ENCODE data around the gene TMEM88. TPM values are rescaled to one million over a fixed set of nuclear protein-coding genes. Genes with fewer than 3 reads are reported as not detected.

TMEM88 gene
- total and polyA plus RNA-seq, 2 donors (not counting 3 experiments of a cell fraction or from before 2014, with no cell fraction given), result 53.4 to 165 TPM

DNA sequence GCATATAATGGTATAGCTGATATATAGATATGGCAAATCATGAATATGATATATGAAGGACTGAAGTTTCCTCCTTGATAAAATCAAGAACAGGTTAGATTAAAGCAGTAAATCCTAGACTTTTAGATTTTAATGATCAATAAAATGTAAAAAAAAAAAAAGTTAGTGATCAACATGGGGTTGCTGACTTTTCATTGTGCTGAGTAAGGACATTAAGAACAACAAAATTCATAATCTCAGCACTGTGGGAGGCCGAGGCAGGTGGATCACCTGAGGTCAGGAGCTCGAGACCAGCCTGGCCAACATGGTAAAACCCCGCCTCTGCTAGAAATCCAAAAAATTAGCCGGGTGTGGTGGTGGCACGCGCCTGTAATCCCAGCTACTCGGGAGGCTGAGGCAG, 23.4 kb downstream of the TMEM88 start:
- dilution Hi-C loops (cut with MboI; ENCODE audit: extremely low pct_ligation_motif_present, low sequenced_read_pairs) (no loop called here), intact Hi-C loops (cut with micrococcal nuclease) (no loop called here)
- H3K9me3 ChIP-seq (replicated peaks; ENCODE audit: control insufficient read depth, insufficient read depth, low read length), result no peaks in the 10 kb centered on the region
- no peaks in the 10 kb centered on the region for H3K79me2 ChIP-seq (ENCODE audit: control insufficient read depth, insufficient read depth, low read length)
- H4K20me1 ChIP-seq (replicated peaks; ENCODE audit: control insufficient read depth, extremely low read depth, insufficient read depth, low read length), result no peaks in the 10 kb centered on the region
- TF ChIP-seq JUN (IDR thresholded peaks at IDR 0.05; ENCODE audit: borderline replicate concordance, insufficient read depth, insufficient read length, low read depth) (no peak), POLR2AphosphoS5 (IDR thresholded peaks at IDR 0.05; ENCODE audit: insufficient read depth, low read depth, low read length) (no peak), GATA2 (IDR thresholded peaks at IDR 0.05; ENCODE audit: insufficient read depth, insufficient read length, low read depth, low read length) (no peak), FOS (IDR thresholded peaks at IDR 0.05; ENCODE audit: borderline replicate concordance, insufficient read depth, low read length) (no peak)
- TF ChIP-seq, protein P1, sequence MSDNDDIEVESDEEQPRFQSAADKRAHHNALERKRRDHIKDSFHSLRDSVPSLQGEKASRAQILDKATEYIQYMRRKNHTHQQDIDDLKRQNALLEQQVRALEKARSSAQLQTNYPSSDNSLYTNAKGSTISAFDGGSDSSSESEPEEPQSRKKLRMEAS (IDR thresholded peaks at IDR 0.05; ENCODE audit: insufficient read depth, insufficient read length), result no peak
- H3K9me1 ChIP-seq (replicated peaks; ENCODE audit: control insufficient read depth, extremely low read depth, insufficient read depth, low read length), result no peaks in the 10 kb centered on the region
- DNase-seq (ENCODE audit: low read depth, low spot score) (no peak), FAIRE-seq (no peak)
- no peaks in the 10 kb centered on the region for H3K27me3 ChIP-seq (ENCODE audit: control insufficient read depth in 2 of 2, insufficient read depth in 2 of 2, low read length in 2 of 2)
- no peak overlapping the region for H3K4me2 ChIP-seq (ENCODE audit: insufficient read depth, low read length)
- H2AFZ ChIP-seq (ENCODE audit: low read depth, low read length), result no peak overlapping the region
- H3K9ac ChIP-seq (replicated peaks; ENCODE audit: extremely low read depth, insufficient read depth, low read length), result no peak overlapping the region
- H3K4me3 ChIP-seq (replicated peaks in 1 of 3; ENCODE audit: insufficient read depth in 1 of 3, low read depth in 1 of 3, low read length in 3 of 3), result no peak overlapping the region
- peaks cover 9% of the 10 kb centered on the region for H3K4me1 ChIP-seq (ENCODE audit: control insufficient read depth, extremely low read depth, insufficient read depth, low read length)
- POLR2A ChIA-PET, result no interaction called here
- peaks cover 8 to 14% of the 10 kb centered on the region in 2 experiments for H3K36me3 ChIP-seq (ENCODE audit: control insufficient read depth in 2 of 2, extremely low read depth in 1 of 2, insufficient read depth in 2 of 2, low read length in 2 of 2)
- no peak overlapping the region for H3K27ac ChIP-seq (ENCODE audit: insufficient read depth, low read depth, low read length)
- no TSS peak for BruUV-seq (replicated peaks)
- CTCF ChIA-PET, result no interaction called here

DNA sequence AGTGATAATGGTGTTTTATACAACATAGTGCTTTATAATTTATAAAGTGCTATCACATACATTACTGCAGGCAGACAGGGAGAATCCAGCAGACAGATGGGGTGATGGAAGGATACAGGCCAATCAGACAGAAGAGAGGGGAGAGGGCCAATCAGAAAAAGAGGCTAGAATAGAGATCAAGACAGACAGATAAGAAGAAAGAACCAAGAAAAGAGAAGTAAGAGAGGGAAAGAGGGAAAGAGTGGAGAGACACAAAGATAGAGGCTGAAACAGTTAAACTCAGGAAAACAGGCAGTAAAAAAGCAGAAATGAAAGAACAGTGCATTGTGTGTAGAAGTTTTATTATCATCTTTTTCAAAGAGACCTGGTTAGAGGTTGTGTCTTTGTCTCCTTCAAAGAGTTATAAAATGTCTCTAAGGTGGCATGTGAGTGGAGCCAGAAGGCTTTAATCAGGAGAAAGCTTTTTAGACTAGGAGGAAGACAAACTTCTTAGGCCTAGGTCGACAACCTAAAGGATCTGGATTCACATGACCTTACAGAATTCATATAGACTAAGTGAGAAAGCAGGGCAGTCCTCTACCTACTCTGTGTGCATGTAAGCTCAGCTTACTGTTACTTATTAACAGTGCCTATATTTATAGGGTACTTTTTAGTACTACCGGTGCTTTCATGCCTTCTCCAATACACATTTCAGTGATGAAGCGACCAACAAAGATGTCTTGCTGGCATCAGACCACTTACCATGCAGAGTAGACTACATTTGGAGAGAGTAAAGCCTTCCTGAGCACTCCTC, 25.4 kb downstream of the TMEM88 start:
- DNase-seq (ENCODE audit: low read depth, low spot score), result no peak
- H3K36me3 ChIP-seq (ENCODE audit: control insufficient read depth in 2 of 2, extremely low read depth in 1 of 2, insufficient read depth in 2 of 2, low read length in 2 of 2), result peaks cover 8 to 14% of the 10 kb centered on the region in 2 experiments
- H3K9me3 ChIP-seq (replicated peaks; ENCODE audit: control insufficient read depth, insufficient read depth, low read length), result no peaks in the 10 kb centered on the region
- TF ChIP-seq JUN (IDR thresholded peaks at IDR 0.05; ENCODE audit: borderline replicate concordance, insufficient read depth, insufficient read length, low read depth) (no peak), MYC (IDR thresholded peaks at IDR 0.05; ENCODE audit: low read depth, low read length) (no peak), GATA2 (IDR thresholded peaks at IDR 0.05; ENCODE audit: insufficient read depth, insufficient read length, low read depth, low read length) (no peak), POLR2A (IDR thresholded peaks at IDR 0.05; ENCODE audit: low read depth, low read length) (no peak), FOS (IDR thresholded peaks at IDR 0.05; ENCODE audit: borderline replicate concordance, insufficient read depth, low read length) (no peak), EZH2 (IDR thresholded peaks at IDR 0.05; ENCODE audit: borderline replicate concordance, low read depth, low read length, severe bottlenecking) (no peak), POLR2AphosphoS5 (IDR thresholded peaks at IDR 0.05; ENCODE audit: insufficient read depth, low read depth, low read length) (no peak)
- TF ChIP-seq, protein P1 (IDR thresholded peaks at IDR 0.05; ENCODE audit: insufficient read depth, insufficient read length), result no peak
- TF ChIP-seq, protein P2, sequence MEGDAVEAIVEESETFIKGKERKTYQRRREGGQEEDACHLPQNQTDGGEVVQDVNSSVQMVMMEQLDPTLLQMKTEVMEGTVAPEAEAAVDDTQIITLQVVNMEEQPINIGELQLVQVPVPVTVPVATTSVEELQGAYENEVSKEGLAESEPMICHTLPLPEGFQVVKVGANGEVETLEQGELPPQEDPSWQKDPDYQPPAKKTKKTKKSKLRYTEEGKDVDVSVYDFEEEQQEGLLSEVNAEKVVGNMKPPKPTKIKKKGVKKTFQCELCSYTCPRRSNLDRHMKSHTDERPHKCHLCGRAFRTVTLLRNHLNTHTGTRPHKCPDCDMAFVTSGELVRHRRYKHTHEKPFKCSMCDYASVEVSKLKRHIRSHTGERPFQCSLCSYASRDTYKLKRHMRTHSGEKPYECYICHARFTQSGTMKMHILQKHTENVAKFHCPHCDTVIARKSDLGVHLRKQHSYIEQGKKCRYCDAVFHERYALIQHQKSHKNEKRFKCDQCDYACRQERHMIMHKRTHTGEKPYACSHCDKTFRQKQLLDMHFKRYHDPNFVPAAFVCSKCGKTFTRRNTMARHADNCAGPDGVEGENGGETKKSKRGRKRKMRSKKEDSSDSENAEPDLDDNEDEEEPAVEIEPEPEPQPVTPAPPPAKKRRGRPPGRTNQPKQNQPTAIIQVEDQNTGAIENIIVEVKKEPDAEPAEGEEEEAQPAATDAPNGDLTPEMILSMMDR (IDR thresholded peaks at IDR 0.05; ENCODE audit: extremely low read depth in 1 of 2, insufficient read depth in 1 of 2, low read depth in 1 of 2, low read length in 2 of 2), result no peak
- peaks cover 17% of the 10 kb centered on the region for H3K4me1 ChIP-seq (ENCODE audit: control insufficient read depth, extremely low read depth, insufficient read depth, low read length)
- intact Hi-C loops (cut with micrococcal nuclease) (no loop called here), dilution Hi-C loops (cut with MboI; ENCODE audit: extremely low pct_ligation_motif_present, low sequenced_read_pairs) (no loop called here)
- ChIA-PET POLR2A (no interaction called here), CTCF (no interaction called here)
- H3K79me2 ChIP-seq (ENCODE audit: control insufficient read depth, insufficient read depth, low read length), result no peaks in the 10 kb centered on the region
- H3K4me2 ChIP-seq (ENCODE audit: insufficient read depth, low read length), result no peak overlapping the region
- no peaks in the 10 kb centered on the region for H3K9me1 ChIP-seq (replicated peaks; ENCODE audit: control insufficient read depth, extremely low read depth, insufficient read depth, low read length)
- no peaks in the 10 kb centered on the region for H4K20me1 ChIP-seq (replicated peaks; ENCODE audit: control insufficient read depth, extremely low read depth, insufficient read depth, low read length)
- no peaks in the 10 kb centered on the region for H3K27me3 ChIP-seq (ENCODE audit: control insufficient read depth in 2 of 2, insufficient read depth in 2 of 2, low read length in 2 of 2)
- no peak overlapping the region for H3K27ac ChIP-seq (ENCODE audit: insufficient read depth, low read depth, low read length)
- H3K4me3 ChIP-seq (replicated peaks in 1 of 3; ENCODE audit: insufficient read depth in 1 of 3, low read depth in 1 of 3, low read length in 3 of 3), result no peak overlapping the region
- H2AFZ ChIP-seq (ENCODE audit: low read depth, low read length), result no peak overlapping the region
- no peak overlapping the region for H3K9ac ChIP-seq (replicated peaks; ENCODE audit: extremely low read depth, insufficient read depth, low read length)
- BruUV-seq (replicated peaks), result no TSS peak
- FAIRE-seq, result no peak

Data from endothelial cell of umbilical vein (primary cell).